IMR-90 (cell line): Measurements from ENCODE around the gene TRABD. TPM values are rescaled to one million over a fixed set of nuclear protein-coding genes. Genes with fewer than 3 reads are reported as not detected.

Experiments
- ATAC-seq: fragments of 200-7000 bp; cut with Tn5 transposase; 2 replicates; pipeline ENCODE4 v1.9.1; 2020; ENCODE audit warnings: low read depth, mild to moderate bottlenecking, moderate library complexity
- BruUV-seq: library from RNA; stranded (reverse); fragments of 400-500 nt; replicated peaks from 2 replicates; lab custom pipeline; 2021; lab: Mats Ljungman, UMichigan
- CTCF ChIA-PET: fragments of 300-600 bp; formaldehyde crosslinking; extraction: SDS; loops from one replicate; lab custom pipeline; 2021; ENCODE audit warnings: antibody characterized with exemption; lab: Yijun Ruan, JAX
- POLR2A ChIA-PET: fragments of 300-600 bp; sonication (Branson Sonifier 250); formaldehyde crosslinking; loops from one replicate; lab custom pipeline; 2022; ENCODE audit warnings: antibody characterized with exemption; ENCODE audit not compliant: unreplicated experiment; lab: Charles Lee
- DNase-seq: peaks from one replicate; pipeline ENCODE4 v3.0.0; 2013
- H2AFZ ChIP-seq: replicated peaks from 2 replicates; pipeline ENCODE3; 2013; ENCODE audit warnings: low read length, mild to moderate bottlenecking; ENCODE audit not compliant: poor library complexity
- H2AK5ac ChIP-seq: 2 replicates; pipeline ENCODE4 v1.6.1; 2013; ENCODE audit warnings: low read depth, low read length, inconsistent platforms
- H2AK9ac ChIP-seq: replicated peaks from 2 replicates; pipeline ENCODE3; 2013; ENCODE audit warnings: mild to moderate bottlenecking, low read depth, low read length, moderate library complexity; ENCODE audit not compliant: poor library complexity
- H2BK120ac ChIP-seq: 2 replicates; pipeline ENCODE4 v1.6.1; 2013; ENCODE audit warnings: low read depth, low read length, inconsistent platforms
- H2BK15ac ChIP-seq: 3 replicates; pipeline ENCODE4 v1.6.1; 2013; ENCODE audit warnings: low read depth, low read length, inconsistent platforms
- H2BK20ac ChIP-seq: 2 replicates; pipeline ENCODE4 v1.6.1; 2013; ENCODE audit warnings: low read depth, mild to moderate bottlenecking, inconsistent platforms, low read length, moderate library complexity
- H2BK5ac ChIP-seq: 2 replicates; pipeline ENCODE4 v1.6.1; 2013; ENCODE audit warnings: mild to moderate bottlenecking, low read depth, low read length, inconsistent platforms; ENCODE audit not compliant: poor library complexity, severe bottlenecking
- H3K14ac ChIP-seq: replicated peaks from 2 replicates; pipeline ENCODE4 v1.6.1; 2013; ENCODE audit warnings: low read depth, low read length, inconsistent platforms
- H3K18ac ChIP-seq: 2 replicates; pipeline ENCODE4 v1.6.1; 2013; ENCODE audit warnings: low read depth, low read length, control low read depth
- H3K23ac ChIP-seq: 2 replicates; pipeline ENCODE4 v1.6.1; 2013; ENCODE audit warnings: low read depth, low read length, inconsistent platforms
- H3K27ac ChIP-seq: 2 replicates; pipeline ENCODE4 v1.5.1; 2013; ENCODE audit warnings: mild to moderate bottlenecking, control low read depth, low read length; ENCODE audit not compliant: insufficient read depth
- H3K27me3 ChIP-seq: 2 replicates; pipeline ENCODE4 v1.6.1; 2013; ENCODE audit warnings: low read length; ENCODE audit not compliant: control insufficient read depth, insufficient read depth
- H3K36me3 ChIP-seq: 2 replicates; pipeline ENCODE4 v1.6.1; 2013; ENCODE audit warnings: low read length, mixed read lengths; ENCODE audit not compliant: control insufficient read depth, insufficient read depth
- H3K4ac ChIP-seq: 2 replicates; pipeline ENCODE4 v1.6.1; 2013; ENCODE audit warnings: low read depth, low read length, inconsistent platforms
- H3K4me1 ChIP-seq: 2 replicates; pipeline ENCODE4 v1.6.1; 2013; ENCODE audit warnings: low read length, mixed read lengths; ENCODE audit not compliant: control insufficient read depth, insufficient read depth
- H3K4me2 ChIP-seq: 2 replicates; pipeline ENCODE4 v1.6.1; 2013; ENCODE audit warnings: low read depth, mild to moderate bottlenecking, control low read depth, low read length, moderate library complexity
- H3K4me3 ChIP-seq: 2 replicates; pipeline ENCODE4 v1.5.1; 2013; ENCODE audit warnings: low read depth, mild to moderate bottlenecking, control low read depth, low read length, moderate library complexity; ENCODE audit not compliant: insufficient read depth
- H3K56ac ChIP-seq: 2 replicates; pipeline ENCODE4 v1.6.1; 2013; ENCODE audit warnings: low read length, inconsistent platforms; ENCODE audit not compliant: insufficient read depth; ENCODE audit errors: extremely low read depth
- H3K79me1 ChIP-seq, 2 experiments: 2 replicates each; pipeline ENCODE4 v1.6.1; 2013; ENCODE audit warnings: low read length in 2 of 2, inconsistent platforms in 1 of 2, low read depth in 1 of 2
- H3K9ac ChIP-seq: 2 replicates; pipeline ENCODE4 v1.6.1; 2013; ENCODE audit warnings: low read depth, low read length, control low read depth
- H3K9me1 ChIP-seq: 2 replicates; pipeline ENCODE4 v1.6.1; 2013; ENCODE audit warnings: low read length, inconsistent platforms; ENCODE audit not compliant: insufficient read depth
- H3K9me3 ChIP-seq: 2 replicates; pipeline ENCODE4 v1.6.1; 2013; ENCODE audit warnings: low read length; ENCODE audit not compliant: control insufficient read depth, insufficient read depth
- H4K20me1 ChIP-seq: 2 replicates; pipeline ENCODE4 v1.6.1; 2013; ENCODE audit warnings: low read length, inconsistent platforms; ENCODE audit not compliant: insufficient read depth
- H4K5ac ChIP-seq: 2 replicates; pipeline ENCODE4 v1.6.1; 2013; ENCODE audit warnings: mild to moderate bottlenecking, low read depth, low read length, control low read depth
- H4K8ac ChIP-seq, 2 experiments: 2 replicates each; pipeline ENCODE4 v1.6.1; 2013; ENCODE audit warnings: low read depth in 2 of 2, low read length in 2 of 2, control low read depth in 1 of 2, inconsistent platforms in 1 of 2
- H4K91ac ChIP-seq: 2 replicates; pipeline ENCODE4 v1.6.1; 2013; ENCODE audit warnings: low read depth, low read length, inconsistent platforms; ENCODE audit not compliant: insufficient read depth
- BHLHE40 ChIP-seq: fragments of 150-350 bp; IDR thresholded peaks from 2 replicates; pipeline ENCODE4 v1.6.1; 2016; ENCODE audit warnings: mild to moderate bottlenecking, low read depth, low read length
- CEBPB ChIP-seq: IDR thresholded peaks from 2 replicates; pipeline ENCODE4 v1.6.1; 2012; ENCODE audit warnings: low read depth, low read length, improper control_type of control experiment
- CHD1 ChIP-seq: IDR thresholded peaks from 2 replicates; pipeline ENCODE4 v1.6.1; 2012; ENCODE audit warnings: low read depth, low read length, improper control_type of control experiment
- CTCF ChIP-seq: conservative IDR thresholded peaks from 2 replicates; pipeline ENCODE4 v1.5.1; 2012; ENCODE audit warnings: mild to moderate bottlenecking, low read depth, low read length, improper control_type of control experiment
- ELK1 ChIP-seq: fragments of 150-350 bp; IDR thresholded peaks from 2 replicates; pipeline ENCODE4 v1.6.1; 2016; ENCODE audit warnings: low read depth, mild to moderate bottlenecking, low read length, moderate library complexity, borderline replicate concordance
- FOS ChIP-seq: fragments of 150-350 bp; IDR thresholded peaks from 2 replicates; pipeline ENCODE4 v1.6.1; 2016; ENCODE audit warnings: low read depth, low read length
- MAFK ChIP-seq: IDR thresholded peaks from 2 replicates; pipeline ENCODE4 v1.6.1; 2012; ENCODE audit warnings: low read depth, low read length, improper control_type of control experiment
- MAZ ChIP-seq: IDR thresholded peaks from 2 replicates; pipeline ENCODE4 v1.6.1; 2012; ENCODE audit warnings: low read depth, mild to moderate bottlenecking, low read length, improper control_type of control experiment, moderate library complexity, borderline replicate concordance
- MXI1 ChIP-seq: IDR thresholded peaks from 2 replicates; pipeline ENCODE4 v1.6.1; 2012; ENCODE audit warnings: low read depth, mild to moderate bottlenecking, low read length, moderate library complexity, borderline replicate concordance
- NFE2L2 ChIP-seq: fragments of 150-350 bp; IDR thresholded peaks from 2 replicates; pipeline ENCODE4 v1.6.1; 2016; ENCODE audit warnings: low read depth, mild to moderate bottlenecking, low read length
- POLR2A ChIP-seq: IDR thresholded peaks from 2 replicates; pipeline ENCODE4 v1.6.1; 2012; ENCODE audit warnings: mild to moderate bottlenecking, low read depth, low read length
- RAD21 ChIP-seq: IDR thresholded peaks from 2 replicates; pipeline ENCODE4 v1.6.1; 2012; ENCODE audit warnings: low read length, improper control_type of control experiment
- RCOR1 ChIP-seq: IDR thresholded peaks from 2 replicates; pipeline ENCODE4 v1.6.1; 2012; ENCODE audit warnings: mild to moderate bottlenecking, low read length, improper control_type of control experiment; ENCODE audit not compliant: insufficient replicate concordance
- RFX5 ChIP-seq: IDR thresholded peaks from 2 replicates; pipeline ENCODE4 v1.8.0; 2012; ENCODE audit warnings: low read depth, mild to moderate bottlenecking, low read length, moderate library complexity
- SMC3 ChIP-seq: fragments of 150-350 bp; IDR thresholded peaks from 2 replicates; pipeline ENCODE4 v1.6.1; 2016; ENCODE audit warnings: low read depth, mild to moderate bottlenecking, antibody characterized with exemption, low read length, moderate library complexity
- USF2 ChIP-seq: fragments of 150-350 bp; IDR thresholded peaks from 2 replicates; pipeline ENCODE4 v1.6.1; 2017; ENCODE audit warnings: mild to moderate bottlenecking, antibody characterized with exemption, low read length, low read depth
- WGBS, 2 experiments: methylation state at CpG; one replicate each; pipeline versions ENCODE4 v1.1.5 to v1.1.7; 2013; ENCODE audit warnings: missing lambda C conversion rate in 2 of 2; ENCODE audit not compliant: insufficient read length in 1 of 2; ENCODE audit errors: extremely low coverage in 2 of 2; 5-methylcytosine and 5-hydroxymethylcytosine counted together
- dilution Hi-C: fragments of 300-500 bp; cut with HindIII; formaldehyde crosslinking; loops from one replicate; pipeline ENCODE4 v1.14.3; 2018; ENCODE audit warnings: low sequenced_read_pairs; ENCODE audit not compliant: unreplicated experiment
- in situ Hi-C: fragments of 300-500 bp; cut with MboI; formaldehyde crosslinking; loops from 3 replicates; pipeline ENCODE4 v1.14.3; 2019; ENCODE audit warnings: low sequenced_read_pairs, inconsistent platforms, mixed read lengths
- intact Hi-C: fragments of 100-400 bp; cut with micrococcal nuclease; formaldehyde crosslinking; loops from 2 replicates; pipeline ENCODE4 v1.10.0; 2022
- polyA plus RNA-seq, 3 experiments: library from polyadenylated mRNA; depleted of rRNA; stranded (reverse); fragments of >200 nt; gene quantifications; 2 replicates each; pipeline ENCODE4 v1.2.3, GENCODE V29; 2012; ENCODE audit warnings: low replicate concordance in 1 of 3
- total RNA-seq: library from RNA; depleted of rRNA; stranded (reverse); fragments of >200 nt; gene quantifications from 2 replicates; pipeline ENCODE4 v1.2.3, GENCODE V29; 2012

The TRABD gene
- total and polyA plus RNA-seq, 2 of the 4 experiments (the other 2 are of a cell fraction): 13.4 to 42.7 TPM

GRCh38 chr22:50141462-50141861 lies 44.3 kb upstream of the TRABD start:
- peaks cover 12% of the 10 kb centered on the region; the same call in 1 of the 2 replicates for H3K36me3 ChIP-seq
- peak overlapping the region; percentile 23; the same call in 1 of the 2 replicates for H3K4me2 ChIP-seq
- H3K27me3 ChIP-seq: peaks cover 4% of the 10 kb centered on the region
- H2BK20ac ChIP-seq: no peak overlapping the region
- no peak overlapping the region for H2AK9ac ChIP-seq
- H3K4ac ChIP-seq: no peak overlapping the region
- H3K9ac ChIP-seq: no peak overlapping the region
- dilution Hi-C loops (no loop called here), intact Hi-C loops (loop anchor here (5.0 kb wide), 1 partner anchor 54 kb away; the partner anchor contains the start of gene MLC1), in situ Hi-C loops (no loop called here)
- H3K56ac ChIP-seq: no peak overlapping the region
- TF ChIP-seq SMC3 (no peak), CTCF (no peak), RAD21 (no peak), CHD1 (no peak), USF2 (no peak), CEBPB (no peak), BHLHE40 (no peak), MXI1 (no peak), RCOR1 (no peak), POLR2A (no peak), NFE2L2 (no peak), ELK1 (no peak), MAFK (no peak), FOS (no peak), RFX5 (no peak), MAZ (no peak)
- no peaks in the 10 kb centered on the region for H3K79me1 ChIP-seq
- H3K9me3 ChIP-seq: no peaks in the 10 kb centered on the region
- no peak overlapping the region for H4K5ac ChIP-seq
- H2AFZ ChIP-seq: no peak overlapping the region
- no peak overlapping the region for H2BK120ac ChIP-seq
- H3K18ac ChIP-seq: no peak overlapping the region; the same call in 1 of the 2 replicates
- DNase-seq (no peak), ATAC-seq (peak; percentile 30)
- CTCF ChIA-PET: interaction anchor here (0.6 kb wide), 1 partner anchor 248 kb away, joined by 3 read pairs; no protein-coding TSS in a partner anchor
- H4K20me1 ChIP-seq: peaks cover 11% of the 10 kb centered on the region
- H2AK5ac ChIP-seq: no peak overlapping the region
- no peak overlapping the region for H3K14ac ChIP-seq
- H3K4me3 ChIP-seq: no peak overlapping the region
- no TSS peak for BruUV-seq
- H2BK5ac ChIP-seq: no peak overlapping the region
- peaks cover 2% of the 10 kb centered on the region; the same call in 1 of the 2 replicates for H3K9me1 ChIP-seq
- 43% methylated on average over 3 of the region's 6 CpGs; no CpG with 5 or more reads in 1 of the 2 experiments for WGBS, 2 experiments
- H3K23ac ChIP-seq: no peak overlapping the region
- H4K91ac ChIP-seq: no peak overlapping the region
- H2BK15ac ChIP-seq: no peak overlapping the region
- peaks cover 17% of the 10 kb centered on the region for H3K4me1 ChIP-seq
- peak overlapping the region; percentile 36; the same call in 1 of the 2 replicates for H3K27ac ChIP-seq
- H4K8ac ChIP-seq: no peak overlapping the region
- POLR2A ChIA-PET: interaction anchor here (0.7 kb wide), 1 partner anchor 139 kb away, joined by 4 read pairs; no protein-coding TSS in a partner anchor
